Type B pancreatic cell (in vitro differentiated cells): Measurements from ENCODE around the gene RNPEP. TPM values are rescaled to one million over a fixed set of nuclear protein-coding genes. Genes with fewer than 3 reads are reported as not detected.

Experiments
- DNase-seq: peaks from one replicate; pipeline ENCODE4 v3.0.0; 2021; ENCODE audit warnings: mixed read lengths; ENCODE audit not compliant: unreplicated experiment; ENCODE audit errors: extremely low spot score
- H3K27ac Mint-ChIP-seq: 2 replicates; pipeline ENCODE4 v1.8.0; 2021; ENCODE audit warnings: mild to moderate bottlenecking, mixed read lengths
- H3K27me3 Mint-ChIP-seq: 2 replicates; pipeline ENCODE4 v1.8.0; 2021; ENCODE audit warnings: mixed read lengths
- H3K36me3 Mint-ChIP-seq: 2 replicates; pipeline ENCODE4 v1.8.0; 2021; ENCODE audit warnings: mixed read lengths
- H3K4me1 Mint-ChIP-seq: one replicate; pipeline ENCODE4 v1.8.0; 2021; ENCODE audit warnings: mixed read lengths; ENCODE audit not compliant: unreplicated experiment
- H3K4me3 Mint-ChIP-seq: 2 replicates; pipeline ENCODE4 v1.8.0; 2021; ENCODE audit warnings: mild to moderate bottlenecking, mixed read lengths
- H3K9me3 Mint-ChIP-seq: 2 replicates; pipeline ENCODE4 v1.8.0; 2021; ENCODE audit warnings: mixed read lengths
- CTCF ChIP-seq: fragments of 200-600 bp; sonication (generic); conservative IDR thresholded peaks from 2 replicates; pipeline ENCODE4 v1.5.0; 2021; ENCODE audit warnings: antibody characterized with exemption, mild to moderate bottlenecking
- total RNA-seq: library from RNA; stranded (reverse); gene quantifications from 2 replicates; pipeline ENCODE4 v1.2.1, GENCODE V29; 2021; ENCODE audit warnings: low replicate concordance

Gene RNPEP
- total RNA-seq, 1 donor from 2014 or later, result 57.3 TPM

- Mint-ChIP-seq H3K4me3 (peak overlapping the region; percentile 34), H3K4me1 (peaks cover 10% of the 10 kb centered on the region), H3K36me3 (peaks cover 40% of the 10 kb centered on the region), H3K27ac (peak overlapping the region; percentile 72), H3K9me3 (no peaks in the 10 kb centered on the region), H3K27me3 (no peaks in the 10 kb centered on the region)
- no peak for DNase-seq
- TF ChIP-seq CTCF, result peak; percentile 83
Measured at GRCh38 chr1:201999625-202000238, 17.3 kb downstream of the RNPEP start.

- no peak for TF ChIP-seq CTCF
- H3K27ac Mint-ChIP-seq, result peak overlapping the region; percentile 100
- no peaks in the 10 kb centered on the region for H3K27me3 Mint-ChIP-seq
- H3K4me3 Mint-ChIP-seq, result no peak overlapping the region
- H3K36me3 Mint-ChIP-seq, result peaks cover 48% of the 10 kb centered on the region
- peaks cover 29% of the 10 kb centered on the region for H3K4me1 Mint-ChIP-seq
- H3K9me3 Mint-ChIP-seq, result no peaks in the 10 kb centered on the region
- no peak for DNase-seq
Measured at GRCh38 chr1:202002507-202002906, 20.1 kb downstream of the RNPEP start.

GRCh38 chr1:202004711-202005110, 22.3 kb downstream of the RNPEP start:
- TF ChIP-seq CTCF, result no peak
- H3K9me3 Mint-ChIP-seq, result no peaks in the 10 kb centered on the region
- peak overlapping the region; percentile 100 for H3K27ac Mint-ChIP-seq
- H3K4me3 Mint-ChIP-seq, result peak overlapping the region; percentile 29
- H3K27me3 Mint-ChIP-seq, result no peaks in the 10 kb centered on the region
- H3K36me3 Mint-ChIP-seq, result peaks cover 47% of the 10 kb centered on the region
- DNase-seq, result no peak
- H3K4me1 Mint-ChIP-seq, result peaks cover 32% of the 10 kb centered on the region

GRCh38 chr1:202005958-202006357, 23.5 kb downstream of the RNPEP start:
- DNase-seq, result no peak
- Mint-ChIP-seq H3K4me3 (no peak overlapping the region), H3K4me1 (peaks cover 37% of the 10 kb centered on the region), H3K9me3 (no peaks in the 10 kb centered on the region), H3K36me3 (peaks cover 43% of the 10 kb centered on the region), H3K27me3 (peaks cover 3% of the 10 kb centered on the region), H3K27ac (peak overlapping the region; percentile 100)
- TF ChIP-seq CTCF, result peak; percentile 69

- H3K27ac Mint-ChIP-seq, result peak overlapping the region; percentile 100
- H3K9me3 Mint-ChIP-seq, result no peaks in the 10 kb centered on the region
- peaks cover 37% of the 10 kb centered on the region for H3K4me1 Mint-ChIP-seq
- H3K36me3 Mint-ChIP-seq, result peaks cover 43% of the 10 kb centered on the region
- peak overlapping the region; percentile 88 for H3K4me3 Mint-ChIP-seq
- H3K27me3 Mint-ChIP-seq, result peaks cover 3% of the 10 kb centered on the region
- DNase-seq, result no peak
- no peak for TF ChIP-seq CTCF
Measured at GRCh38 chr1:202007304-202007703, 24.9 kb downstream of the RNPEP start.
